Measurements from ENCODE around the gene CREBRF.
"Not testable (repeated sequence)": the region's sequence is repeated elsewhere in the genome, so short reads cannot be mapped to it uniquely, and the experiment has no call there.

Gene CREBRF

GRCh38 chr5:173057062-173057924 lies 1.1 kb downstream of the CREBRF start:
- peak; percentile 99 for DNase-seq (ENCODE audit: low read depth)
- peak overlapping the region; percentile 55 for H3K4me3 ChIP-seq (ENCODE audit: low read length)
- TF ChIP-seq, protein P1, sequence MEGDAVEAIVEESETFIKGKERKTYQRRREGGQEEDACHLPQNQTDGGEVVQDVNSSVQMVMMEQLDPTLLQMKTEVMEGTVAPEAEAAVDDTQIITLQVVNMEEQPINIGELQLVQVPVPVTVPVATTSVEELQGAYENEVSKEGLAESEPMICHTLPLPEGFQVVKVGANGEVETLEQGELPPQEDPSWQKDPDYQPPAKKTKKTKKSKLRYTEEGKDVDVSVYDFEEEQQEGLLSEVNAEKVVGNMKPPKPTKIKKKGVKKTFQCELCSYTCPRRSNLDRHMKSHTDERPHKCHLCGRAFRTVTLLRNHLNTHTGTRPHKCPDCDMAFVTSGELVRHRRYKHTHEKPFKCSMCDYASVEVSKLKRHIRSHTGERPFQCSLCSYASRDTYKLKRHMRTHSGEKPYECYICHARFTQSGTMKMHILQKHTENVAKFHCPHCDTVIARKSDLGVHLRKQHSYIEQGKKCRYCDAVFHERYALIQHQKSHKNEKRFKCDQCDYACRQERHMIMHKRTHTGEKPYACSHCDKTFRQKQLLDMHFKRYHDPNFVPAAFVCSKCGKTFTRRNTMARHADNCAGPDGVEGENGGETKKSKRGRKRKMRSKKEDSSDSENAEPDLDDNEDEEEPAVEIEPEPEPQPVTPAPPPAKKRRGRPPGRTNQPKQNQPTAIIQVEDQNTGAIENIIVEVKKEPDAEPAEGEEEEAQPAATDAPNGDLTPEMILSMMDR (IDR thresholded peaks at IDR 0.05; ENCODE audit: insufficient read depth, low read depth, low read length, missing control alignments) = peak; percentile 25

- no peak overlapping the region for H3K4me3 ChIP-seq (ENCODE audit: low read length)
- DNase-seq (ENCODE audit: low read depth) = no peak
- TF ChIP-seq, protein P1 (IDR thresholded peaks at IDR 0.05; ENCODE audit: insufficient read depth, low read depth, low read length, missing control alignments) = no peak
Measured at GRCh38 chr5:173062141-173062540, 6.0 kb downstream of the CREBRF start.

DNA sequence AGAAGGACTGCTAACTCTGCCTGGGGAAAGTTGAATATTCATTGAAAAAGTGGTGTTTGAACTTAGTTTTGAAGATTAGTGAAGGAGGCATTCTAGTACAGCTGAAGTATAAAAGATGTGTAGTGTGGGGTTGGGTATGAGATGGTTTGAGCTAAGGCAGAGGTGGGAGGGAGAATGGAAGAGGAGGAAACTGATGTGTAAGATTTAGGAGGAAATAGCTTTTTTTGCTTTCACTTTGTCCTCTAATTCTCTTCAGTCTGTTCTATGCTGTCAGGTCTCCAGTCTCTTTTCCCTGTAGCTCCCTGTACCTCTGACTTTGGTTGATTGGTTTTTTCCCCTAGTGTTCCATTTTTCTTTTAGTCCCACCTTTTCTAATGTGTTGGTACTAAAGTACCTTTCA lies 9.0 kb downstream of the CREBRF start:
- DNase-seq (ENCODE audit: low read depth) = no peak
- TF ChIP-seq, protein P1 (IDR thresholded peaks at IDR 0.05; ENCODE audit: insufficient read depth, low read depth, low read length, missing control alignments) = no peak
- no peak overlapping the region for H3K4me3 ChIP-seq (ENCODE audit: low read length)

DNA sequence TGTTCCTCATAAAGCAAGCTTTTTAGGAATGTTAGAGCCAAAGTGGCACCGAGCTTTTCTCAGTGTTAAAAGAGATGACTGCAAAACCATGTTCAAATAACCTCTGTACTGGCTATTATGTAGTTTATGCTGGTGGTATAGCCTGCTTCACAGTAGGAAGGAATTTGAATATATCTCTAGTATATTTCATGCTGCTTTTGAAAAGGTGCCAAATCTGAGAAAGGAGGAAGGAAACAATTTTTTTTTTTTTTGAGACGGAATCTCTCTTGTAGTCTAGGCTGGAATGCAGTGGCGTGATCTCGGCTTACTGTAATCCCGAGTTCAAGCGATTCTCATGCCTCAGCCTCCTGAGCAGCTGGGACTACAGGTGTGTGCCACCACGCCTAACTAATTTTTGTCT lies 13.5 kb downstream of the CREBRF start:
- no peak overlapping the region for H3K4me3 ChIP-seq (ENCODE audit: low read length)
- TF ChIP-seq, protein P1 (IDR thresholded peaks at IDR 0.05; ENCODE audit: insufficient read depth, low read depth, low read length, missing control alignments) = no peak

DNA sequence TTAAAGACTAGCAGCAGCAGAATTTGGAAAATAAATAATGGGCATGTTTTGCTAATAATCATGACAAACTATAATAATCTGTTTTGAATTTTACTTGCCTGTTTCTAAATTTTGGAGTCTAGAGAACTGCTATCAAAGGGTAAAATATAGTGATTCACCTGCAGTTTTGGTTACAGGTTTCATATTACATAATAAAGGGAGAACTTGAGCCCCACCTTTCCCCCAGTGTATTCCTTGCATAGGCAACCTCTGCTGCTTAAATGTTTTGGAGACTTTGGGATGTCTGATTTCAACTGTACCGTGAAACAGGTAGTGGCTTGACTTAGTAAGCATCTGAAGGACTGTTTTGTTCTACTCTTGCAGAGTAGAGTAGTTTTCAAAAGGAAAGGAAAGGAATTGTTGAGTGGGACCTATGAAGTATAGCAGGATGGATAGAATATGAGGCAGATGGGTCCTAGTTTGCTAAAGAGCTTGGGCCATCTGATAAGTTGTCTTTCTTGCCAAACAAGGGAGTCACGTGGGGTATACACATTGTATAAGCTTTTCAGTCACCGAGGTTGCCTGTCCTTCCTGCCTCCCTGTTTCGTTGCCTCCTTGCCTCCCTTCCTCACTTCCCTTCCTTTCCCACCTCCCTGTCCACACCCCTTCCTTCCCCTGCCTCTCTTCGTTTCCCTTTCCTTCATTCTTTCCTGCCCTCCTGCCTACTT lies 19.1 kb downstream of the CREBRF start:
- TF ChIP-seq, protein P1 (IDR thresholded peaks at IDR 0.05; ENCODE audit: insufficient read depth, low read depth, low read length, missing control alignments) = no peak
- DNase-seq (ENCODE audit: low read depth) = peak; percentile 33
- no peak overlapping the region for H3K4me3 ChIP-seq (ENCODE audit: low read length)

More for the DNA sequence above, 13.5 kb downstream of the CREBRF start:
- no peak for DNase-seq (ENCODE audit: low read depth)

GRCh38 chr5:173075970-173076369 lies 19.8 kb downstream of the CREBRF start:
- DNase-seq (ENCODE audit: low read depth) = no peak
- TF ChIP-seq, protein P1 (IDR thresholded peaks at IDR 0.05; ENCODE audit: insufficient read depth, low read depth, low read length, missing control alignments) = no peak
- H3K4me3 ChIP-seq (ENCODE audit: low read length) = no peak overlapping the region

GRCh38 chr5:173076471-173076870 lies 20.3 kb downstream of the CREBRF start:
- not testable (repeated sequence) for DNase-seq (ENCODE audit: low read depth); H3K4me3 ChIP-seq (ENCODE audit: low read length)

Measured in epithelial cell of esophagus (primary cell).